IPS-18c (cell line): ENCODE data around the gene ZFP36.
A peak's percentile ranks its signal among the peaks of the same experiment; 100 is the strongest.
"Not testable (repeated sequence)": the region's sequence is repeated elsewhere in the genome, so short reads cannot be mapped to it uniquely, and the experiment has no call there.

ENCODE experiments used
- H3K4me3 ChIP-seq: 2 replicates; pipeline ENCODE4 v1.7.0; 2013; ENCODE audit warnings: low read depth, mild to moderate bottlenecking, low read length, moderate library complexity; ENCODE audit not compliant: insufficient read depth
- H3K9me3 ChIP-seq: one replicate; pipeline ENCODE4 v1.6.1; 2013; ENCODE audit warnings: mild to moderate bottlenecking, low read length, moderate library complexity; ENCODE audit not compliant: control insufficient read depth, insufficient read depth

Gene ZFP36, protein sequence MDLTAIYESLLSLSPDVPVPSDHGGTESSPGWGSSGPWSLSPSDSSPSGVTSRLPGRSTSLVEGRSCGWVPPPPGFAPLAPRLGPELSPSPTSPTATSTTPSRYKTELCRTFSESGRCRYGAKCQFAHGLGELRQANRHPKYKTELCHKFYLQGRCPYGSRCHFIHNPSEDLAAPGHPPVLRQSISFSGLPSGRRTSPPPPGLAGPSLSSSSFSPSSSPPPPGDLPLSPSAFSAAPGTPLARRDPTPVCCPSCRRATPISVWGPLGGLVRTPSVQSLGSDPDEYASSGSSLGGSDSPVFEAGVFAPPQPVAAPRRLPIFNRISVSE

DNA sequence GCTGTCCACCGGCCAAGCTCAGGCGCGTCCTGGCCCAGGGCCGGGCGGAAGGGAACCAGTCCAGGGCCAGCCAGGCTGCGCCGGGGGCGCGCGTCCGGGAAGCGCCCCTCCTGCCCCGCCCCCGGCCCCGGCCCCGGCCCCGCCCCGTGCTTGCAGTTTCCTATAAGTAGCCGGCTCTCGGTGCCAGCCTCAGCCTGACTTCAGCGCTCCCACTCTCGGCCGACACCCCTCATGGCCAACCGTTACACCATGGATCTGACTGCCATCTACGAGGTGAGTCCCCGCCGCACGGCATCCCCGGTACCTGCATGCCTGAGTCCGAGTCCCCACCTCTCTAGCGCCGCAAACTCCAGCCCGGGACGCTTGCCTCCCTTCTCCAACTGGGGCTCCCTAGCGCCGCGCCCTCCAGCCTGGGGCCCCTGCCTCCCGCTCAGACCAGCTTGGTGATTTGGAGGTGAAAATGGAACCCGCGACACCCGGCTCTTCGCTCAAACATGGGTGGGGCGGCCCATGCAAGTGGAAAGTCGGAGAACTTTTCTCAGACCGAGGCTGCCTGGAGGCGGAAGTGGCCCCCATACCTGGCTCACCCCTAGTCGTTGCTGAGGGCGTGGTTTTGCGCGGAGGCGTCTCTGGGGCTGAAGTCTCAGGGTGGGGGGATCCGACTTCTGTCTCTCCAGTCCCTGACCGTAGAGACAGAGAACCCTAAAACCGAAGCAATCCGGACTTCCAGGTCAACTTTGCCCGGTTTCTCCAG, at the start of gene ZFP36:
Gene ZFP36, plus strand, starts transcription at position 192 of the 754 bp plus-strand sequence. Its CDS starts 58 bp downstream, at position 250.
- H3K9me3 ChIP-seq: no peaks in the 10 kb centered on the region
- H3K4me3 ChIP-seq: peak within 1 kb of the TSS; percentile 84

DNA sequence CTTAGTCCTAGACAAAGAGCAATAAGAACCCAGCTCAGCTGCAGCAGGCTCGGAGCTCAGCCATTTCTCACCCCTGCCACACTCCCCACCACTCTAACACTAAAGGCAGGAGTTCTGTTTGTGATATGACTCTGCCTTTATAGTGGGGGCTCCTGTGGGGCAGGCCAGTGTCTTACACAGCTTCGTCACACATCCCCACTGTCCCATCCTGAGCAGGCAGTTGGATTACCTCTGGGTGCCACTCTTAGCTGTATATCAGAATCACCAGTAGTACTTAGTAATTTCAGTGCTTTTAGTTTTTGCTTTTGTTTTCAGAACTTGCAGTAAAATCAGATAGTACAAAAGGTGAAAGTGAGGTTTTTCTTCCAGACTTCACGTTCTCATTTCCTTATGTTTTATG, 47.6 kb upstream of the ZFP36 start:
- H3K9me3 ChIP-seq: no peaks in the 10 kb centered on the region
- no peak overlapping the region for H3K4me3 ChIP-seq

DNA sequence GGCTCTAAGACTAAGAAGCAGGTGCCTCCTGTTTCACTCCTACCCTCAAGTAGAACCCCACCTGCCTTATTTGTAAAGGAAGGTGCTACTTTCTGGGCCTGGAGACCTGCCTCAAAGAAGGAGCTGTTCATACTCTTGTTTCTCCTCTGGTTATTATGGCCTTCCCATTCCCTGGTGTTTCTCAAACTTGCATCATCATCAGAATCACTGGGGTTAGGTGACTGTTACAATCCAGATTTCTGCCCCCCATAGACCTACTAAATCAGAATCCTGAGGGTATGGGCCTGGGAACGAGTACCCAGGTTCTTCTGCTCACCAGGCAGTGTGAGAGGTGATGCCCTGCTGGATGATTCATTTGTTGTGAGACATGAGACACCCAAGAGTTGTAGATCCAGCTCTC, 46.0 kb upstream of the ZFP36 start:
- Histone ChIP-seq H3K9me3 (no peaks in the 10 kb centered on the region), H3K4me3 (no peak overlapping the region)

DNA sequence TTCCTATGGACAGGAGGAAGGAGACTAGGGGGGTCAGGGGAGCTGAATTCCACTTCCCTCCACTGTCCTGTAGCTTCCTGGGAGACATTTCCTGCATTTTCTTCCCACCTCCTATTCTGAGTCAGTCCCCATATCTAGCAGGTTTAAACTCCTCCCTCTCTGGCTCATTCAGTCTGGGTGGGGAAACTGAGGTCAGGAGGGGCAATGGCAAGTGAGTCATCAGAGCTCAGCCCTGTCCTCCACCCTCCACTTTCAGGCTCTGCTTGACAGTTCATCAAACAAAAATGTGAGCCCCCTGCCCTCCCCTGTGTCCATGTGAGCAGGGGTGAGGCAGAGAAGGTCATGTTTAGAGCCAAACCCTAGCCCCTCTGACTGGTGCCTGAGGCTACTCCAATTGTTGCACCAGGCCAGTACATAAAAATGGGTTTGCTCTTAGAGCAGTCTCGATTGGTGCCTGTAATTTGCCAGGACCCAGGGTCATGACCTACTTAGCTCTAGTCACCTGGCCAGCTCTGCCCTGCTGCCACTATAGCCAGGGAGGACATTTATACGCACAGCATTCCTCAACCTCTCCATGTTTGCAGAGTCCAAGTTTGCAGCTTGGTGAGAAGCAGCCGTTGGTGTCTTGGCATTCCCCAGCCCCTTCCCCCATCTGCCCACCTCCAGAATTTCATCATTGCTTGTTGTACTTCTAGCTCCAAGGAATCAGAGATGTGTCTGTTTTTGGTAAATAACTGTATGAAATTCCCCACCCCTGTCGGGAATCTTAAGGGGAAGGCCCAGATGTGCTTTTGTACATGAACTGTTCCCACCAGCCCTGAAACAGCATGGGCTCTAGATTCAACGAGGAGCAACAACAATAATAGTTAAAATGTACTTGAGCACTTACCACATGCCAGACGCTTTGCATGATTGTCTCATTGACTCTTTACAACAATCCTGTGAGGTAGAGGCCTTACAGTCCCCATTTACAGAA, 43.7 kb upstream of the ZFP36 start:
- no peaks in the 10 kb centered on the region for H3K9me3 ChIP-seq
- H3K4me3 ChIP-seq: no peak overlapping the region

DNA sequence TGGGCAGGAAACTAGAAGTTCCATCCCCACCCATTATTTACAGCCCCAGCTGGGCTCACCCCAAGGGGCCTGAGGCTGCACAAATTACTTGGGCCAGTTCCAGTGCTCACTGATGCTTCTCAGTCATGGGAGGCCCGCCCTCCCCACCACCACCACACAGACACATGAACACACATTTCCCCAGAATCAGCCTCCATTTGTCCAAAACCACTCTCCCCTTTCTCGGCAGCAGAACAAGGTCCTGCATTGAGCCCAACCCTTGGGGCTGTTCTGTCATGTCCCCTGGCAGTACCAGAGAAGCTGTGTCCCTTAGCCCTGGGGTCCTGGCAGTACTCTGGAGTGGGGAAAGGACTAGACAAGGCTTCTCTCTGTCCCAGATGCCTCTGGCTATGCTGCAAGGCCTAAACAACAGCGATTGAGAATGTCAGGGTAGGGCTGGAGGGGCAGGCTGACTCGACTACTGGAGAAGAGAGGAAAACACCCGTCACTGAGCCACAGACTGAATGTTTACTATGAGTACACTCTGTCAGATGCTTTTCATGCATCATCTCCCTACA, 42.7 kb upstream of the ZFP36 start:
- Histone ChIP-seq H3K9me3 (no peaks in the 10 kb centered on the region), H3K4me3 (no peak overlapping the region)

DNA sequence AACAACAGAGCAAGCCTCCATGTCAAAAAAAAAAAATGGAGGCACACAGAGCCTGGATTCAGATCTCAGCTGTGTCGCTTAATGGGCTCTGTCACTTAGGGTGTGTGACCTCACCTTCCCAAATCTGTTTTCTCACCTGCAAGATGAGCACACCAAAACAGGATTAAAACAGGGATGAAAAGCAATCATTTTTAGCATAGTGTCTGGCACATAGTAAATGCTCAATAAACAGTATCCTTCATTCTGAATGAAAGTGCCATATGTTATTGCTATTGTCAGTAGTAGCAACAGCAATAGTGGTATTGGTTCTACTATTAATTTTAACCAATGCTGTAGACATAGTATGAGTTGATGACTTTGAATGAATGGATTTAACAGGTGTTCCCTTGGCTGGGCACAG, 41.1 kb upstream of the ZFP36 start:
- no peak overlapping the region for H3K4me3 ChIP-seq
- H3K9me3 ChIP-seq: no peaks in the 10 kb centered on the region

DNA sequence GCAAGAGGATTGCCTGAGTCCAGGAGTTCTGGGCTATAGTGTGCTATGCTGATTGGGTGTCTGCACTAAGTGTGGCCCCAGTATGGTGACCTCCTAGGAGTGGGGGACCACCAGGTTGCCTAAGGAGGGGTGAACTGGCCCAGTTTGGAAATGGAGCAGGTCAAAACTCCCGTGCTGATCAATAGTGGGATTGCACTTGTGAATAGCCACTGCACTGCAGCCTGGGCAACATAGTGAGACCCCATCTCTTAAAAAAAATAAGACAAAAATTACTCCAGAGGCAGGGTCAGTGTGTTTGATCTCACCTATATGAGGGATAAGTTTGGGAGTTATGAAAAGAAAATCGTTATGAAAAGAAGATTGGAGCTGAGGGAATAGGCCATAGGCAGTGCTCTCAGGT, 37.4 kb upstream of the ZFP36 start:
- H3K4me3 ChIP-seq: no peak overlapping the region

DNA sequence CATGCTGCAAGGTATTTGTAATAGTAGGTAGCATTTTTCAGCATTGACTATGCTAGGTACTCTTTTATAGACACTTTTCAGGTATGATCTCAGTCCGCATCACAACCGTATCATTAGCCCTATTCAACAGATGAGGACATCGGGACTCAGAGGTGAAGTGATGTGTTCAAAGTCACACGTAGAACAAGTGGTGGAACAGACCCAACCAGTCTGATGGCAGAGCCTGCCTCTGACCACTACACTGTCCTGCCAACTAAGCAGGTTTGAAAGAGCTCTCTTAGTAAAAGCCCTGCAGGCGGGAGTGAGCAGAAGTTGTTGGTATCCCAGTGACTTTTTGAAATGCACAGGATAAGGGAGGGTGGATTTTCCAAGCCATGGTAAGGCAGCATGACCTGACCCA, 35.9 kb upstream of the ZFP36 start:
- Histone ChIP-seq H3K9me3 (no peaks in the 10 kb centered on the region), H3K4me3 (no peak overlapping the region)

More for the DNA sequence above, 37.4 kb upstream of the ZFP36 start:
- no peaks in the 10 kb centered on the region for H3K9me3 ChIP-seq

DNA sequence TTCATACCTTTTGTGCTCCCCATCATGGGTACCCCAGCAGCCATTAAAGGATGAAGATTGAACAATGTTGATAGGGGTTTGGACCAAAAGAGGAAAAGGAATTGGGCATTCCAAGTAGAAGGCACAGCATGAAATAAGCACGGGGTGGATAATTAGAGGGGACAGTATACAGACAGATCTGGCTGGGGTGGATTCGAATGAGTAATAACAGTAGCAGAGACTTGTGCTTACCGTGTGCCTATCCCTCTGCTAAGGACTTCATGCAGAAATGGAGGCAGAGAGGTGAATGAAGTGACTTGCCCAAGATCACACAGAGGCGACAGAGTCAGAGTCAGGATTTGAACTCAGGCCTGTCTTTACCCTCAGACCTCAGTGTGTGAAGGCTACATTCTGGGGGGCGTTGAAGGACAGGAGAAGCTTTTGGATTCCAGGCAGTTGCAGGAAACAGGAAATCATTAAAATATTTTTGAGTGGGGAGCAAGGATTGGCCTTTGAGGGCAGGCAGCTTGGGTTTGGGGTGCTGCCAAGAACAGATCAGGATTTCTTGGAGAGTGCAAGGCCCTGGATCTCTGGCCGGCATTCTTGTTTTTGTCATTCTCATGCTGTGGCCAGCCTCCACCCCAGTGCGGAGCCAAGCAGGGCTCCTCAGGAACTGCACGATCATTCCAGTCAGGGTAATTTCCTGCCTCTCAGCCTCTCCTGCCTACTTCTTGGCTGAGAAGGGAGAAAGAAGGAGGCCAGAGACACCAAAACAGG, 34.4 kb upstream of the ZFP36 start:
- Histone ChIP-seq H3K9me3 (no peaks in the 10 kb centered on the region), H3K4me3 (no peak overlapping the region)

DNA sequence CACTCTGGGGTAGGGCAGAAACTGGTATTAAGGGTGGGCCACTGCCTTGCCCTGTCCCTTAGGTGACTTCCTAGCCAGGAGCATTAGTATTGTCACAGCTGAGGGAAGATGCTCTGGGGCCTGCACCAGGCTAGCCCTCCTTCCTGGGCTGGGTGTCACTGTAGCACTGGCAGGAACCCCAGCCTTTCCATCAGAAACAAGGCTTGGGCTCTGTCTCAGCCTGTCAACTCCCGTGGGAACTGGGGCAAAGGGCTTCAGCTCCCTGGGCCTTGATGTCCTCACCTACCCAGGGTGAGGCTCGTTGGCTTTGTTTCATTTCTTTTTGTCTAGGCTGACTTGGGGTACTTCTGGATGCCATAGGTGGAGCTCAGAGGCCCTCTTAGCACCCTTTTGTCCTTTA, 33.7 kb upstream of the ZFP36 start:
- Histone ChIP-seq H3K4me3 (no peak overlapping the region), H3K9me3 (no peaks in the 10 kb centered on the region)

DNA sequence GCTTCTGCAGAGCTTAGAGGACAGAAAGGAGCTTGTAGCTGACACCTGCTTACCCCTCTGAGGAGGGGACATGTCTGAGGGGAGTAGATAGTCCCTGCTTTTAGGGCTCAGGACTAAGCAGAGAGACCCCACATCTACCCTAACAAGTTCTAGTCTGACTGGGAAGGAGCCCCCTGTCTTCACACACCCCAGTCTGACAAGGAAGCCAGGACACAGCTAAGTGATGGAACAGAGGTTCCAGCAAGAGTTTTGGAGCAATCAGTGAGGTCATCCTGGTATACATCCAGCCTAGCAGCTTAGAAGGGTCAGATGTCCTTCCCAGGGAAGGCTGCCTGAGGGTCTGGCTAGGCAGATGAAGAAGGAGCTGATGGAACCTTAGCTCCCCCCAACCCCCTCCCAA, 30.7 kb upstream of the ZFP36 start:
- Histone ChIP-seq H3K4me3 (no peak overlapping the region), H3K9me3 (no peaks in the 10 kb centered on the region)

DNA sequence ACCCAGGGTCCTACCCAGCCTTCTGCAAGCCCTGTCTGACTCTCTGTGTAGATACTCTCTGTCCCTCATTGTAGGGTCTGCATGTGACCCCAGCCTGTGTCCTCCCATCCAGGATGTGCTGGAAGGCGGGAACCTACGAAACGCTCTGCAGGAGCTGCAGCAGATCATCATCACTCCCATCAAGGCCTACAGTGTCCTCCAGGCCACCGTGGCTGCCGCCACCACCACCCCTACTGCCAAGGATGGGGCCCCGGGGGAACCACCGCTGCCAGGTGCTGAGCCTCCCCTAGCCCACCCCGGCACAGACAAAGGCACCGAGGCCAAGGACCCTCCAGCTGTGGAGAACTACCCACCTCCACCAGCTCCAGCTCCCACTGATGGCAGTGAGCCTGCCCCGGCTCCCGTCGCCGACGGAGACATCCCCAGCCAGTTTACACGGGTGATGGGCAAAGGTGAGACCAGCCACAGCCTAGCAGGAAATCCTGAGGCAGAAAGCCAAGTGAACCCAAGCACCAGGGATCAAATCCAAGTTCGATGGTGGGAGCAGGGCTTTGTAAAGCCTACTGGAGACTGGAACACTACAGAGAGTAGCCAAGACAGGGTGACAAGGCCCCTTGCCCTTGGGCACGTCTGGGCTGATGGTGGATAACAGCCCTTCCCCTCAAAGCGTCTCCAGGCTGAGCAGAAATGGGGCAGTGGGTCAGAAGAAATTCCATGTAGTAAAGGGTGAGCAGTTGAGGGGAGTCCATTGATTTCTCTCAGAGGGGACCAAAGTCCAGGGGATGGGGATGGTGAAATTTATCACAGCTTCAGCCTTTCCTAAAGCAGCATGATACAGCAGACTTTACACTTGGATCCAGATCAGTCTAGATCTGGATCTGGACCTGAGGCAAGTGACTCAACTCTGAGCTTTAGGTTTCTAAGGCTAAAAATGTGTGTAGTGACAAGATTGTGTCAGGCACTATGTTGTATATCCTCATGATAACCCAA, 29.0 kb upstream of the ZFP36 start:
- Histone ChIP-seq H3K4me3 (no peak overlapping the region), H3K9me3 (no peaks in the 10 kb centered on the region)

DNA sequence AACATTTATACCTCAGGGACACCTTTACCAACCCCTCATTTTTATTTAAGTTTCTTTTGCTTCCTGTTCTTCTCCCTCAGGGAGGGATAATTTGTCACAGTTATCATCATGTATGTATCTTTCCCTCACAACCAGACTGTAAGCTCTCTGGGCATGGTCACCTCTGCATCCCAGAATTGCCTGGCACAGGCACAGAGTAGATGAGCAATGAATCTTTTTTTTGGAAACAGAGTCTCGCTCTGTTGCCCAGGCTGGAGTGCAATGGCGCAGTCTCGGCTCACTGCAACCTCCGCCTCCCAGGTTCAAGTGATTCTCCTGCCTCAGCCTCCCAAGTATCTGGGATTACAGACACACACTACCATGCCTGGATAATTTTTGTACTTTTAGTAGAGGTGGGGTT, 27.3 kb upstream of the ZFP36 start:
- H3K4me3 ChIP-seq, H3K9me3 ChIP-seq: not testable (repeated sequence)

DNA sequence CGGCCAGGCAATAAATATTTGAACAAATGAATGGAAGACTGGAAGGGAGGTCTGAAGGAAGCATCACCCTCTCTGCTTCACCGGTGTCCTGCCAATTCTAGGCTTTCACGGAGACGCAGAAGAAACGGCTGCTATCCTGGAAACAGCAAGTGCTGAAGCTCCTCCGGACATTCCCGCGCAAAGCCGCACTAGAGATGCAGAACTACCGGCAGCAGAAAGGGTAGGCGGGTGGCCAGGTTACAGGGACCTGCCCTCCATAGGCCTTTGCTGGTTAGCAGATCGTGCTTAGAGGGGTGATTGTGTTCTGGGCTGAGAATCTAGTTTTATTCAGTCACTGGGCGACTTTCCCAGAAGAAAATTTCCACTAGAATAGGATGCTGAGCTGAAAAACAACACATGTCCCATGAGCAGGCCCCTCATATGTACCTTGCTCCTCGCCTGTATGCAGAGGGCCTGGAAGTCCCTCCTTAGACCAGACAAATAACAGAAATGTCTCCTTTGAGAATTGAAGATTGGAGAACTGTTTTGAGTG, 26.7 kb upstream of the ZFP36 start:
- Histone ChIP-seq H3K4me3 (no peak overlapping the region), H3K9me3 (no peaks in the 10 kb centered on the region)
